GM23248 (cell line): ENCODE results near the gene FAM114A1.

Experiments
- EZH2 ChIP-seq: fragments of 200-600 bp; sonication (generic); IDR thresholded peaks from 2 replicates; pipeline ENCODE4 v1.6.1; 2018; ENCODE audit warnings: antibody characterized with exemption, mild to moderate bottlenecking; ENCODE audit not compliant: insufficient read depth, poor library complexity, severe bottlenecking
- EZH2phosphoT487 ChIP-seq: fragments of 200-600 bp; sonication (generic); IDR thresholded peaks from 2 replicates; pipeline ENCODE4 v1.6.1; 2018; ENCODE audit warnings: antibody characterized with exemption, moderate library complexity, mild to moderate bottlenecking, low read depth; ENCODE audit not compliant: insufficient read depth

- TF ChIP-seq EZH2phosphoT487: 0 out of 2 replicates have a peak, but pooled peaks have one; percentile 73
- no peak for TF ChIP-seq EZH2
Observed at GRCh38 chr4:38837849-38838248, 29.8 kb upstream of the FAM114A1 start.
